ENCODE measurements around the gene TEX261. TPM values are rescaled to one million over a fixed set of nuclear protein-coding genes. Genes with fewer than 3 reads are reported as not detected.
"Not testable (repeated sequence)": the region's sequence is repeated elsewhere in the genome, so short reads cannot be mapped to it uniquely, and the experiment has no call there.

Gene TEX261
- 46.1 and 50.0 TPM in 2 replicates for total RNA-seq (ENCODE audit: low replicate concordance)
- long read RNA-seq, partial matches to known transcripts, result 0 of 10 reads
- long read RNA-seq, other reads (novel, unspliced or antisense), result 7 of 10 reads

GRCh38 chr2:70994699-70995425 lies at the start of gene TEX261:
TSS of gene TEX261 (minus strand) at chr2:70994873. CDS start at chr2:70994757, 116 bp downstream.
- H3K9me3 Mint-ChIP-seq, result no peaks in the 10 kb centered on the region
- no peaks in the 10 kb centered on the region for H3K36me3 Mint-ChIP-seq
- peaks cover 23% of the 10 kb centered on the region for H3K4me1 Mint-ChIP-seq (ENCODE audit: unreplicated experiment)
- H3K4me3 Mint-ChIP-seq, result peak within 1 kb of the TSS; percentile 93
- peak within 1 kb of the TSS; percentile 80 for H3K27ac Mint-ChIP-seq
- peaks cover 11% of the 10 kb centered on the region for H3K27me3 Mint-ChIP-seq
- DNase-seq (ENCODE audit: extremely low spot score, unreplicated experiment), result peak; percentile 95
- peak; percentile 76 for TF ChIP-seq CTCF (conservative IDR thresholded peaks at IDR 0.05)

- DNase-seq (ENCODE audit: extremely low spot score, unreplicated experiment), result no peak
- H3K4me3 Mint-ChIP-seq, result no peak overlapping the region
- H3K36me3 Mint-ChIP-seq, result no peaks in the 10 kb centered on the region
- H3K27me3 Mint-ChIP-seq, result peaks cover 30% of the 10 kb centered on the region
- no peak for TF ChIP-seq CTCF (conservative IDR thresholded peaks at IDR 0.05)
- H3K27ac Mint-ChIP-seq, result no peak overlapping the region
- no peaks in the 10 kb centered on the region for H3K9me3 Mint-ChIP-seq
- H3K4me1 Mint-ChIP-seq (ENCODE audit: unreplicated experiment), result no peaks in the 10 kb centered on the region
These were observed 49.1 kb upstream of the TEX261 start for GRCh38 chr2:71043531-71044407.

GRCh38 chr2:71042287-71042686 lies 47.6 kb upstream of the TEX261 start:
- no peak for TF ChIP-seq CTCF (conservative IDR thresholded peaks at IDR 0.05)
- Mint-ChIP-seq H3K27me3 (peaks cover 30% of the 10 kb centered on the region), H3K9me3 (no peaks in the 10 kb centered on the region)

GRCh38 chr2:71036296-71036695 lies 41.6 kb upstream of the TEX261 start:
- DNase-seq (ENCODE audit: extremely low spot score, unreplicated experiment); H3K36me3 Mint-ChIP-seq; H3K4me1 Mint-ChIP-seq (ENCODE audit: unreplicated experiment); H3K4me3 Mint-ChIP-seq; H3K27ac Mint-ChIP-seq; H3K9me3 Mint-ChIP-seq: not testable (repeated sequence)
- peaks cover 39% of the 10 kb centered on the region for H3K27me3 Mint-ChIP-seq

More at GRCh38 chr2:71042287-71042686, 47.6 kb upstream of the TEX261 start:
- Mint-ChIP-seq H3K4me1 (ENCODE audit: unreplicated experiment) (no peaks in the 10 kb centered on the region), H3K27ac (no peak overlapping the region), H3K36me3 (no peaks in the 10 kb centered on the region), H3K4me3 (no peak overlapping the region)
- DNase-seq (ENCODE audit: extremely low spot score, unreplicated experiment), result no peak

- DNase-seq (ENCODE audit: extremely low spot score, unreplicated experiment); H3K27me3 Mint-ChIP-seq; H3K36me3 Mint-ChIP-seq; H3K9me3 Mint-ChIP-seq; H3K4me1 Mint-ChIP-seq (ENCODE audit: unreplicated experiment): not testable (repeated sequence)
- Mint-ChIP-seq H3K4me3 (peak overlapping the region; percentile 44), H3K27ac (peak overlapping the region; percentile 89)
These were observed 29.0 kb upstream of the TEX261 start for GRCh38 chr2:71023553-71024243.

- H3K27ac Mint-ChIP-seq; H3K27me3 Mint-ChIP-seq; H3K36me3 Mint-ChIP-seq; H3K9me3 Mint-ChIP-seq; H3K4me3 Mint-ChIP-seq; H3K4me1 Mint-ChIP-seq (ENCODE audit: unreplicated experiment); DNase-seq (ENCODE audit: extremely low spot score, unreplicated experiment): not testable (repeated sequence)
These were observed 26.7 kb upstream of the TEX261 start for GRCh38 chr2:71021394-71021793.

GRCh38 chr2:71019989-71020388 lies 25.3 kb upstream of the TEX261 start:
- H3K27me3 Mint-ChIP-seq, result not testable (repeated sequence)

More at GRCh38 chr2:71019989-71020388, 25.3 kb upstream of the TEX261 start:
- H3K9me3 Mint-ChIP-seq; DNase-seq (ENCODE audit: extremely low spot score, unreplicated experiment); H3K36me3 Mint-ChIP-seq; H3K4me1 Mint-ChIP-seq (ENCODE audit: unreplicated experiment); H3K4me3 Mint-ChIP-seq; H3K27ac Mint-ChIP-seq: not testable (repeated sequence)

All from type B pancreatic cell (in vitro differentiated cells).